HCT116 (cell line): ENCODE results near the gene CELF2. TPM values are rescaled to one million over a fixed set of nuclear protein-coding genes. Genes with fewer than 3 reads are reported as not detected.

Source experiments
- ATAC-seq: fragments of 200-7000 bp; cut with Tn5 transposase; 2 replicates; pipeline ENCODE4 v1.9.1; 2020; ENCODE audit warnings: mild to moderate bottlenecking, moderate library complexity
- BruUV-seq: library from RNA; stranded (reverse); fragments of 400-500 nt; replicated peaks from 2 replicates; lab custom pipeline; 2021; lab: Mats Ljungman, UMichigan
- CTCF ChIA-PET: fragments of 300-600 bp; sonication (Branson Sonifier 250); formaldehyde crosslinking; loops from one replicate; lab custom pipeline; 2021; ENCODE audit warnings: antibody characterized with exemption; lab: Charles Lee
- POLR2A ChIA-PET: fragments of 300-600, 350-600 bp; sonication (Branson Sonifier 250); formaldehyde crosslinking; loops from one replicate; lab custom pipeline; 2021; ENCODE audit warnings: antibody characterized with exemption; lab: Charles Lee
- RAD21 ChIA-PET, 2 experiments: fragments of 300-600 bp; sonication (Branson Sonifier 250); formaldehyde crosslinking; loops; one replicate each; lab custom pipeline; 2023; ENCODE audit warnings: low total read pairs in 2 of 2; ENCODE audit not compliant: uncharacterized antibody in 2 of 2, unreplicated experiment in 2 of 2, low non-redundant PET in 1 of 2; lab: Charles Lee
- DNase-seq: peaks from one replicate; pipeline ENCODE4 v3.0.0-alpha.2; 2010; ENCODE audit warnings: low read depth, low spot score
- H2AFZ ChIP-seq: fragments of 200-600 bp; shearing (Covaris generic), sonication (generic); 2 replicates; pipeline ENCODE4 v1.6.1; 2017; ENCODE audit warnings: low read depth, mixed run types, mixed read lengths, antibody characterized with exemption, low read length; ENCODE audit not compliant: poor library complexity, severe bottlenecking
- H3K27ac ChIP-seq: 2 replicates; pipeline ENCODE4 v1.5.1; 2012; ENCODE audit warnings: low read depth, low read length
- H3K27me3 ChIP-seq: fragments of 200-600 bp; sonication (generic); 2 replicates; pipeline ENCODE4 v1.6.1; 2016; ENCODE audit warnings: mixed run types, low read length, mixed read lengths; ENCODE audit not compliant: insufficient read depth
- H3K36me3 ChIP-seq, 2 experiments: fragments of 200-500 bp in 1 of 2; fragments of 200-600 bp in 1 of 2; sonication (Bioruptor generic) in 1 of 2; sonication (generic) in 1 of 2; 2 replicates each; pipeline versions ENCODE4 v1.5.1 to v1.6.1; 2014 to 2016; ENCODE audit warnings: low read length in 2 of 2, inconsistent platforms in 1 of 2, mixed read lengths in 1 of 2, mixed run types in 1 of 2; ENCODE audit not compliant: insufficient read depth in 2 of 2, control insufficient read depth in 1 of 2
- H3K4me1 ChIP-seq, 2 experiments: fragments of 200-600 bp in 1 of 2; sonication (generic) in 1 of 2; 2 replicates each; pipeline versions ENCODE4 v1.5.1 to v1.6.1; 2012 to 2017; ENCODE audit warnings: low read length in 2 of 2, inconsistent platforms in 1 of 2, mild to moderate bottlenecking in 1 of 2, mixed read lengths in 1 of 2, mixed run types in 1 of 2, moderate library complexity in 1 of 2; ENCODE audit not compliant: insufficient read depth in 2 of 2, control insufficient read depth in 1 of 2
- H3K4me2 ChIP-seq: fragments of 200-600 bp; sonication (generic); 2 replicates; pipeline ENCODE4 v1.6.1; 2017; ENCODE audit warnings: mixed run types, low read length, mixed read lengths
- H3K4me3 ChIP-seq, 2 experiments: fragments of 200-600 bp in 1 of 2; sonication (generic) in 1 of 2; replicated peaks in 1 of 2; 2 replicates each; pipeline ENCODE4 v1.5.1; 2011 to 2016; ENCODE audit warnings: low read length in 2 of 2, control low read depth in 1 of 2, low read depth in 1 of 2, mild to moderate bottlenecking in 1 of 2, mixed read lengths in 1 of 2, mixed run types in 1 of 2
- H3K79me2 ChIP-seq: fragments of 200-600 bp; sonication (generic); 2 replicates; pipeline ENCODE4 v1.6.1; 2017; ENCODE audit warnings: mild to moderate bottlenecking, mixed run types, low read length, moderate library complexity, mixed read lengths; ENCODE audit not compliant: insufficient read depth
- H3K9ac ChIP-seq: fragments of 200-600 bp; sonication (generic); 2 replicates; pipeline ENCODE4 v1.6.1; 2016; ENCODE audit warnings: low read length, mixed read lengths
- H3K9me2 ChIP-seq: fragments of 200-600 bp; sonication (generic), shearing (Covaris generic); 2 replicates; pipeline ENCODE4 v1.6.1; 2017; ENCODE audit warnings: mixed run types, mild to moderate bottlenecking, moderate library complexity; ENCODE audit not compliant: insufficient read depth
- H3K9me3 ChIP-seq, 2 experiments: fragments of 200-500 bp in 1 of 2; fragments of 200-600 bp in 1 of 2; sonication (Bioruptor generic) in 1 of 2; sonication (generic) in 1 of 2; 2 replicates each; pipeline ENCODE4 v1.6.1; 2014 to 2017; ENCODE audit warnings: low read length in 2 of 2, mixed read lengths in 2 of 2, inconsistent platforms in 1 of 2, low read depth in 1 of 2, mild to moderate bottlenecking in 1 of 2, mixed run types in 1 of 2, moderate library complexity in 1 of 2; ENCODE audit not compliant: control insufficient read depth in 1 of 2, insufficient read depth in 1 of 2
- H4K20me1 ChIP-seq: fragments of 200-600 bp; sonication (generic), shearing (Covaris generic); 2 replicates; pipeline ENCODE4 v1.6.1; 2017; ENCODE audit warnings: mixed run types, mild to moderate bottlenecking, moderate library complexity; ENCODE audit not compliant: insufficient read depth
- CBX3 ChIP-seq: IDR thresholded peaks from 2 replicates; pipeline ENCODE4 v1.6.1; 2012; ENCODE audit warnings: low read depth
- EGR1 ChIP-seq: IDR thresholded peaks from 2 replicates; pipeline ENCODE4 v1.6.1; 2012; ENCODE audit warnings: low read depth
- ELF1 ChIP-seq: IDR thresholded peaks from 2 replicates; pipeline ENCODE4 v1.6.1; 2012; ENCODE audit warnings: low read depth, borderline replicate concordance
- EZH2phosphoT487 ChIP-seq: fragments of 200-600 bp; IDR thresholded peaks from 2 replicates; pipeline ENCODE4 v1.6.1; 2018; ENCODE audit warnings: antibody characterized with exemption, borderline replicate concordance
- FOSL1 ChIP-seq: IDR thresholded peaks from 2 replicates; pipeline ENCODE4 v1.6.1; 2012; ENCODE audit warnings: low read depth
- JUND ChIP-seq: IDR thresholded peaks from 2 replicates; pipeline ENCODE4 v1.6.1; 2012
- SIN3A ChIP-seq: IDR thresholded peaks from 2 replicates; pipeline ENCODE4 v1.6.1; 2012; ENCODE audit warnings: low read depth
- SP1 ChIP-seq: IDR thresholded peaks from 2 replicates; pipeline ENCODE4 v1.6.1; 2012; ENCODE audit warnings: low read depth
- YY1 ChIP-seq: IDR thresholded peaks from 2 replicates; pipeline ENCODE4 v1.6.1; 2011; ENCODE audit warnings: low read length, low read depth, moderate library complexity, mild to moderate bottlenecking; ENCODE audit not compliant: insufficient replicate concordance; ENCODE audit errors: extremely low read depth
- ZFX ChIP-seq: fragments of 450-650 bp; IDR thresholded peaks from 2 replicates; pipeline ENCODE4 v1.6.1; 2017
- ZNF274 ChIP-seq: fragments of 200-500 bp; sonication (Bioruptor generic); IDR thresholded peaks from 2 replicates; pipeline ENCODE4 v1.6.1; 2014; ENCODE audit warnings: mild to moderate bottlenecking, low read depth, low read length, inconsistent platforms
- intact Hi-C: fragments of 100-400 bp; cut with micrococcal nuclease; formaldehyde crosslinking; loops from 2 replicates; pipeline ENCODE4 v1.10.0; 2022
- total RNA-seq: library from RNA; stranded (reverse); gene quantifications from one replicate; pipeline ENCODE4 v1.2.1, GENCODE V29; 2021; ENCODE audit not compliant: unreplicated experiment
- TF ChIP-seq, protein P1 (sequence below), 3 experiments: fragments of 200-600 bp in 1 of 3; sonication (generic) in 1 of 3; IDR thresholded peaks in 2 of 3; conservative IDR thresholded peaks in 1 of 3; 2 replicates each; pipeline ENCODE4 v1.5.1; 2012 to 2017; ENCODE audit warnings: low read depth in 2 of 3, low read length in 2 of 3, antibody characterized with exemption in 1 of 3, borderline replicate concordance in 1 of 3, control low read depth in 1 of 3, mild to moderate bottlenecking in 1 of 3, mixed read lengths in 1 of 3, mixed run types in 1 of 3, moderate library complexity in 1 of 3; ENCODE audit not compliant: insufficient read depth in 1 of 3
- TF ChIP-seq, protein P2 (sequence below): IDR thresholded peaks from 2 replicates; pipeline ENCODE4 v1.6.1; 2012
- TF ChIP-seq, protein P3 (sequence below): IDR thresholded peaks from 2 replicates; pipeline ENCODE4 v1.6.1; 2012; ENCODE audit warnings: low read depth

Gene CELF2
- total RNA-seq, 1 experiment from 2014 or later = 0.66 TPM

DNA sequence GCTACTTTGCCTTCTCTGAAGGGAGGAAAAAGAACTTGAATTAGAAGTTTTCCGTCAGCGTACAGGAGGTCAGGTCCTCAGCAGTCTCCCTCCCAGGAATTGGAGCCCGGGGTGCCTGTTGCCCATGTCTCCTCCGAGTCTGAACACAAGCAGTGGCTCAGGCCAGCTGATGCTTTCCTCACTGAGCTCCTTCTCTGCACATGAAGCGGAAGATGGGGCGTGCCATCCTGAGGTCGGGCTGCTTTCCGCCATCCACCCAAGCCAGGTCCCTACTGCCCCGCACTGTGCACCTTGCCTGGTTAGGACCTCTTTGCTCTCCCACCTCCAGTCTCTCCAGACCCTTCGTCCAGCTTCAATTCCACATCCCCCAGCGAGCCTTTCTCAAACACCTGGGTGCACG is 237.5 kb downstream of the CELF2 start (continued):
- TF ChIP-seq YY1 (no peak), CBX3 (no peak), FOSL1 (no peak), EGR1 (no peak), JUND (no peak), EZH2phosphoT487 (no peak)
- TF ChIP-seq, protein P1, sequence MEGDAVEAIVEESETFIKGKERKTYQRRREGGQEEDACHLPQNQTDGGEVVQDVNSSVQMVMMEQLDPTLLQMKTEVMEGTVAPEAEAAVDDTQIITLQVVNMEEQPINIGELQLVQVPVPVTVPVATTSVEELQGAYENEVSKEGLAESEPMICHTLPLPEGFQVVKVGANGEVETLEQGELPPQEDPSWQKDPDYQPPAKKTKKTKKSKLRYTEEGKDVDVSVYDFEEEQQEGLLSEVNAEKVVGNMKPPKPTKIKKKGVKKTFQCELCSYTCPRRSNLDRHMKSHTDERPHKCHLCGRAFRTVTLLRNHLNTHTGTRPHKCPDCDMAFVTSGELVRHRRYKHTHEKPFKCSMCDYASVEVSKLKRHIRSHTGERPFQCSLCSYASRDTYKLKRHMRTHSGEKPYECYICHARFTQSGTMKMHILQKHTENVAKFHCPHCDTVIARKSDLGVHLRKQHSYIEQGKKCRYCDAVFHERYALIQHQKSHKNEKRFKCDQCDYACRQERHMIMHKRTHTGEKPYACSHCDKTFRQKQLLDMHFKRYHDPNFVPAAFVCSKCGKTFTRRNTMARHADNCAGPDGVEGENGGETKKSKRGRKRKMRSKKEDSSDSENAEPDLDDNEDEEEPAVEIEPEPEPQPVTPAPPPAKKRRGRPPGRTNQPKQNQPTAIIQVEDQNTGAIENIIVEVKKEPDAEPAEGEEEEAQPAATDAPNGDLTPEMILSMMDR (IDR thresholded peaks at IDR 0.05 in 2 of 3, conservative IDR thresholded peaks at IDR 0.05 in 1 of 3; ENCODE audit: borderline replicate concordance in 1 of 3, insufficient read depth in 1 of 3, low read depth in 2 of 3, low read length in 2 of 3) = no peak
- TF ChIP-seq, protein P2, sequence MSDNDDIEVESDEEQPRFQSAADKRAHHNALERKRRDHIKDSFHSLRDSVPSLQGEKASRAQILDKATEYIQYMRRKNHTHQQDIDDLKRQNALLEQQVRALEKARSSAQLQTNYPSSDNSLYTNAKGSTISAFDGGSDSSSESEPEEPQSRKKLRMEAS = no peak

DNA sequence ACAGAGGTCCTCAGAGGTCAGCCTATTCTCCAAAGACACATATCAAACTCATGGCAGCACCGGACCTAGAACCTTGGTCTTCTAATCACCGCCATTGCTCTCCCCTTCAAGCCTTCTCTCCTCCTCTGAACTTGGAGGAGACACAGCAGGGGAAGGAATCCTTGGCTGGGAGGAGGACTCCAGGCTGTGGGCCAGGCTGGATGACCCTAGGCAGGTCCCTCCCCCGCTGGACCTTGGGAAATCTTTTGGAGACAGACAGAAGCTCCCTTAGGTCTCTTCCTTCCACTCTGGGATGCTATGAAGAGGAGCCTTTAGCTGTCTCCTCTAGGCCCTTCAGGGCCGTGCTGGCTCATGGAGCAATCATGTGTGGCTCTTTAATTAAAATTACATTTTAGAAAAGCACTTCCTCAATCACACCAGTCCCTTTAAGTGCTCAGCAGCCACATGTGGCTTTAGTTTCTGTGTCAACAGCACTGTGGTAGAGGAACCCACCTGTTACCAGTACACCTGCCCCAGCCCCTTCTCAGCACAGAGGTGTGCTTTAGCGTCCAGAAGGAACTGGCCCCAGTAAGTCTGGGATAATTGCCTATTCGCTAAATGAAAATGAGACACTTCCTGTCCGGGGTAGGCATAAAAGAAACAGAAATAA is 238.2 kb downstream of the CELF2 start:
- ATAC-seq (no peak), DNase-seq (no peak)
- no TSS peak for BruUV-seq
- ChIA-PET RAD21 (no interaction called here), CTCF (no interaction called here), POLR2A (no interaction called here)
- no peaks in the 10 kb centered on the region for H3K79me2 ChIP-seq
- H3K9ac ChIP-seq = no peak overlapping the region
- H2AFZ ChIP-seq = no peak overlapping the region
- H3K4me3 ChIP-seq = no peak overlapping the region
- intact Hi-C loops = no loop called here
- H3K27ac ChIP-seq = no peak overlapping the region
- no peaks in the 10 kb centered on the region for H3K36me3 ChIP-seq
- no peaks in the 10 kb centered on the region for H3K9me2 ChIP-seq
- no peaks in the 10 kb centered on the region for H3K9me3 ChIP-seq
- H3K4me2 ChIP-seq = no peak overlapping the region
- TF ChIP-seq JUND = no peak
- no peak for TF ChIP-seq EZH2phosphoT487
- TF ChIP-seq ELF1 = no peak
- TF ChIP-seq CBX3 = no peak
- no peak for TF ChIP-seq ZFX
- TF ChIP-seq, protein P3, sequence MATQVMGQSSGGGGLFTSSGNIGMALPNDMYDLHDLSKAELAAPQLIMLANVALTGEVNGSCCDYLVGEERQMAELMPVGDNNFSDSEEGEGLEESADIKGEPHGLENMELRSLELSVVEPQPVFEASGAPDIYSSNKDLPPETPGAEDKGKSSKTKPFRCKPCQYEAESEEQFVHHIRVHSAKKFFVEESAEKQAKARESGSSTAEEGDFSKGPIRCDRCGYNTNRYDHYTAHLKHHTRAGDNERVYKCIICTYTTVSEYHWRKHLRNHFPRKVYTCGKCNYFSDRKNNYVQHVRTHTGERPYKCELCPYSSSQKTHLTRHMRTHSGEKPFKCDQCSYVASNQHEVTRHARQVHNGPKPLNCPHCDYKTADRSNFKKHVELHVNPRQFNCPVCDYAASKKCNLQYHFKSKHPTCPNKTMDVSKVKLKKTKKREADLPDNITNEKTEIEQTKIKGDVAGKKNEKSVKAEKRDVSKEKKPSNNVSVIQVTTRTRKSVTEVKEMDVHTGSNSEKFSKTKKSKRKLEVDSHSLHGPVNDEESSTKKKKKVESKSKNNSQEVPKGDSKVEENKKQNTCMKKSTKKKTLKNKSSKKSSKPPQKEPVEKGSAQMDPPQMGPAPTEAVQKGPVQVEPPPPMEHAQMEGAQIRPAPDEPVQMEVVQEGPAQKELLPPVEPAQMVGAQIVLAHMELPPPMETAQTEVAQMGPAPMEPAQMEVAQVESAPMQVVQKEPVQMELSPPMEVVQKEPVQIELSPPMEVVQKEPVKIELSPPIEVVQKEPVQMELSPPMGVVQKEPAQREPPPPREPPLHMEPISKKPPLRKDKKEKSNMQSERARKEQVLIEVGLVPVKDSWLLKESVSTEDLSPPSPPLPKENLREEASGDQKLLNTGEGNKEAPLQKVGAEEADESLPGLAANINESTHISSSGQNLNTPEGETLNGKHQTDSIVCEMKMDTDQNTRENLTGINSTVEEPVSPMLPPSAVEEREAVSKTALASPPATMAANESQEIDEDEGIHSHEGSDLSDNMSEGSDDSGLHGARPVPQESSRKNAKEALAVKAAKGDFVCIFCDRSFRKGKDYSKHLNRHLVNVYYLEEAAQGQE = no peak
- no peak for TF ChIP-seq ZNF274
- no peak for TF ChIP-seq SIN3A
- no peak for TF ChIP-seq SP1
- TF ChIP-seq FOSL1 = no peak
- TF ChIP-seq, all 23 proteins: peak for 0
- Histone ChIP-seq H3K27me3 (peaks cover 22% of the 10 kb centered on the region), H3K4me1 (no peaks in the 10 kb centered on the region), H4K20me1 (no peaks in the 10 kb centered on the region)
